SHP77 (cell line): ENCODE data around the gene RAD51.
"Not testable (repeated sequence)": the region's sequence is repeated elsewhere in the genome, so short reads cannot be mapped to it uniquely, and the experiment has no call there.

Source experiments
- DNase-seq, 2 experiments: peaks; one replicate each; lab custom pipeline; 2025; lab: John Stamatoyannopoulos, UW

The RAD51 gene

GRCh38 chr15:40694688-40695468, at the start of gene RAD51:
Gene RAD51 (plus strand): TSS chr15:40695174. CDS start chr15:40698759, 3,585 bp downstream.
- peak; percentile 89 to 91 for DNase-seq

GRCh38 chr15:40647523-40647922, 47.5 kb upstream of the RAD51 start:
- no peak for DNase-seq

GRCh38 chr15:40650479-40650878, 44.5 kb upstream of the RAD51 start:
- DNase-seq: no peak

- DNase-seq: no peak
These were observed 34.3 kb upstream of the RAD51 start for GRCh38 chr15:40660686-40661085.

- no peak for DNase-seq
These were observed 30.1 kb upstream of the RAD51 start for GRCh38 chr15:40664909-40665308.

GRCh38 chr15:40676290-40676689, 18.7 kb upstream of the RAD51 start:
- not testable (repeated sequence) for DNase-seq

GRCh38 chr15:40676906-40677305, 18.1 kb upstream of the RAD51 start:
- not testable (repeated sequence) for DNase-seq

GRCh38 chr15:40680151-40680550, 14.8 kb upstream of the RAD51 start:
- DNase-seq: no peak

- not testable (repeated sequence) for DNase-seq
These were observed 14.0 kb upstream of the RAD51 start for GRCh38 chr15:40680959-40681358.

GRCh38 chr15:40684381-40684780, 10.6 kb upstream of the RAD51 start:
- DNase-seq: no peak

- no peak for DNase-seq
These were observed 9.6 kb upstream of the RAD51 start for GRCh38 chr15:40685376-40685775.

- no peak for DNase-seq
These were observed 5.8 kb upstream of the RAD51 start for GRCh38 chr15:40688932-40689799.

GRCh38 chr15:40691737-40692136, 3.2 kb upstream of the RAD51 start:
- no peak for DNase-seq

- peak in 1 of 2 experiments; percentile 22 for DNase-seq
These were observed 878 bp upstream of the RAD51 start for GRCh38 chr15:40693904-40694687.

- no peak for DNase-seq
These were observed 506 bp downstream of the RAD51 start for GRCh38 chr15:40695469-40695890.

- no peak for DNase-seq
These were observed 1.3 kb downstream of the RAD51 start for GRCh38 chr15:40696228-40696627.

GRCh38 chr15:40697916-40698315, 2.9 kb downstream of the RAD51 start:
- DNase-seq: no peak

GRCh38 chr15:40702077-40702476, 7.1 kb downstream of the RAD51 start:
- DNase-seq: no peak

- DNase-seq: no peak
These were observed 11.1 kb downstream of the RAD51 start for GRCh38 chr15:40706121-40706520.

GRCh38 chr15:40714144-40714543, 19.2 kb downstream of the RAD51 start:
- DNase-seq: no peak

GRCh38 chr15:40716165-40716564, 21.2 kb downstream of the RAD51 start:
- no peak for DNase-seq

- DNase-seq: no peak
These were observed 26.7 kb downstream of the RAD51 start for GRCh38 chr15:40721701-40722100.
